WTC11 (cell line): ENCODE measurements around the gene ACRV1. TPM values are rescaled to one million over a fixed set of nuclear protein-coding genes. Genes with fewer than 3 reads are reported as not detected.

Experiments used
- ATAC-seq: fragments of 200-7000 bp; cut with Tn5 transposase; 2 replicates; pipeline ENCODE4 v1.10.0; 2021; ENCODE audit warnings: mild to moderate bottlenecking, moderate library complexity
- CTCF ChIA-PET: fragments of 300-600 bp; sonication (Branson Sonifier 250); formaldehyde crosslinking; loops from one replicate; lab custom pipeline; 2021; ENCODE audit warnings: antibody characterized with exemption; lab: Charles Lee
- POLR2A ChIA-PET: fragments of 350-600 bp; sonication (Branson Sonifier 250); formaldehyde crosslinking; loops from one replicate; lab custom pipeline; 2021; ENCODE audit warnings: antibody characterized with exemption; lab: Charles Lee
- DNase-seq: peaks from one replicate; pipeline ENCODE4 v3.0.0; 2021; ENCODE audit warnings: low spot score
- H3K27ac Mint-ChIP-seq: 2 replicates; pipeline ENCODE4 v1.8.0; 2021; ENCODE audit warnings: mixed read lengths
- H3K27me3 Mint-ChIP-seq: 2 replicates; pipeline ENCODE4 v1.8.0; 2021; ENCODE audit warnings: low read depth, mild to moderate bottlenecking, moderate library complexity, mixed read lengths
- H3K36me3 Mint-ChIP-seq: 2 replicates; pipeline ENCODE4 v1.8.0; 2021; ENCODE audit warnings: mixed read lengths
- H3K4me1 Mint-ChIP-seq: 2 replicates; pipeline ENCODE4 v1.8.0; 2022; ENCODE audit warnings: mixed read lengths
- H3K4me3 Mint-ChIP-seq: 2 replicates; pipeline ENCODE4 v1.8.0; 2021; ENCODE audit warnings: mild to moderate bottlenecking, moderate library complexity, mixed read lengths
- H3K9me3 Mint-ChIP-seq: 2 replicates; pipeline ENCODE4 v1.8.0; 2021; ENCODE audit warnings: mixed read lengths
- ATF3 ChIP-seq: sonication (generic); formaldehyde crosslinking; conservative IDR thresholded peaks from 2 replicates; pipeline ENCODE4 v1.8.1; 2022; ENCODE audit warnings: mild to moderate bottlenecking, missing genetic modification reagents
- ETV6 ChIP-seq: sonication (generic); formaldehyde crosslinking; IDR thresholded peaks from 2 replicates; pipeline ENCODE4 v1.8.1; 2022; ENCODE audit warnings: mild to moderate bottlenecking, missing genetic modification reagents
- FOXP1 ChIP-seq: sonication (generic); formaldehyde crosslinking; IDR thresholded peaks from 2 replicates; pipeline ENCODE4 v1.8.0; 2022; ENCODE audit warnings: missing genetic modification reagents, mild to moderate bottlenecking, moderate library complexity, borderline replicate concordance
- IRF2 ChIP-seq: sonication (generic); formaldehyde crosslinking; IDR thresholded peaks from 2 replicates; pipeline ENCODE4 v1.8.0; 2022; ENCODE audit warnings: low read depth, missing genetic modification reagents, borderline replicate concordance
- JAZF1 ChIP-seq: fragments of 250-450 bp; sonication (Bioruptor Pico); IDR thresholded peaks from 2 replicates; pipeline ENCODE4 v1.9.0; 2021; ENCODE audit warnings: moderate library complexity, mild to moderate bottlenecking, inconsistent platforms
- NFE2L1 ChIP-seq: sonication (generic); formaldehyde crosslinking; IDR thresholded peaks from 2 replicates; pipeline ENCODE4 v1.8.1; 2023; ENCODE audit warnings: missing genetic modification reagents
- SMAD3 ChIP-seq: sonication (generic); formaldehyde crosslinking; IDR thresholded peaks from 2 replicates; pipeline ENCODE4 v1.8.0; 2022; ENCODE audit warnings: missing genetic modification reagents, mild to moderate bottlenecking, borderline replicate concordance
- TP53 ChIP-seq: sonication (generic); formaldehyde crosslinking; IDR thresholded peaks from 2 replicates; pipeline ENCODE4 v1.8.1; 2023; ENCODE audit warnings: mild to moderate bottlenecking, missing genetic modification reagents
- ZNF138 ChIP-seq: sonication (generic); formaldehyde crosslinking; conservative IDR thresholded peaks from 2 replicates; pipeline ENCODE4 v1.8.1; 2022; ENCODE audit warnings: mild to moderate bottlenecking, moderate library complexity, missing genetic modification reagents
- ZNF263 ChIP-seq: sonication (generic); formaldehyde crosslinking; IDR thresholded peaks from 2 replicates; pipeline ENCODE4 v1.8.1; 2022; ENCODE audit warnings: low read depth, mild to moderate bottlenecking, moderate library complexity, missing genetic modification reagents
- ZNF281 ChIP-seq: sonication (generic); formaldehyde crosslinking; IDR thresholded peaks from 2 replicates; pipeline ENCODE4 v1.8.0; 2023; ENCODE audit warnings: mild to moderate bottlenecking, missing genetic modification reagents
- ZNF396 ChIP-seq: fragments of 250-450 bp; sonication (Bioruptor Pico); IDR thresholded peaks from 2 replicates; pipeline ENCODE4 v1.8.0; 2021; ENCODE audit warnings: mild to moderate bottlenecking, moderate library complexity, borderline replicate concordance
- ZNF416 ChIP-seq: fragments of 250-450 bp; sonication (Bioruptor Pico); IDR thresholded peaks from 2 replicates; pipeline ENCODE4 v1.9.0; 2021; ENCODE audit warnings: mild to moderate bottlenecking, inconsistent platforms
- ZNF512 ChIP-seq: sonication (generic); formaldehyde crosslinking; IDR thresholded peaks from 2 replicates; pipeline ENCODE4 v1.8.1; 2022; ENCODE audit warnings: missing genetic modification reagents, borderline replicate concordance
- ZNF532 ChIP-seq: fragments of 250-450 bp; sonication (Bioruptor Pico); IDR thresholded peaks from 2 replicates; pipeline ENCODE4 v1.9.0; 2021; ENCODE audit warnings: mild to moderate bottlenecking, borderline replicate concordance
- total RNA-seq: library from RNA; stranded (reverse); gene quantifications from 3 replicates; pipeline ENCODE4 v1.2.3, GENCODE V29; 2021

Gene ACRV1
- total RNA-seq, 1 experiment from 2014 or later: not detected

GRCh38 chr11:125701018-125701610 lies 20.5 kb upstream of the ACRV1 start:
- Mint-ChIP-seq H3K36me3 (0 out of 2 replicates have a peak, but pooled peaks cover 2% of the 10 kb centered on the region), H3K9me3 (peaks cover 9% of the 10 kb centered on the region), H3K4me3 (no peak overlapping the region), H3K4me1 (peaks cover 16% of the 10 kb centered on the region), H3K27me3 (no peaks in the 10 kb centered on the region; the same call in none of the 2 replicates), H3K27ac (no peak overlapping the region)
- DNase-seq (no peak), ATAC-seq (no peak)
- CTCF ChIA-PET: interaction anchor here (1.1 to 1.9 kb wide), 3 partner anchors 22 to 202 kb away, joined by 3 to 8 read pairs (median 3); partner anchors contain the start of gene PUS3
- POLR2A ChIA-PET: no interaction called here
- TF ChIP-seq ZNF512 (no peak), NFE2L1 (no peak), ATF3 (no peak)

GRCh38 chr11:125694951-125695350 lies 14.3 kb upstream of the ACRV1 start:
- H3K4me1 Mint-ChIP-seq: no peaks in the 10 kb centered on the region
- H3K27me3 Mint-ChIP-seq: no peaks in the 10 kb centered on the region
- ChIA-PET CTCF (no interaction called here), POLR2A (no interaction called here)
- no peak for TF ChIP-seq ZNF396 (CRISPR knock-in tag)
- no peak for TF ChIP-seq ETV6 (CRISPR knock-in tag)
- no peak for TF ChIP-seq ZNF281 (CRISPR knock-in tag)
- TF ChIP-seq FOXP1 (CRISPR knock-in tag): no peak
- no peak for TF ChIP-seq ZNF532 (CRISPR knock-in tag)
- TF ChIP-seq ZNF263 (CRISPR knock-in tag): no peak
- TF ChIP-seq ZNF138 (CRISPR knock-in tag): no peak
- TF ChIP-seq TP53: no peak
- TF ChIP-seq SMAD3 (CRISPR knock-in tag): no peak
- TF ChIP-seq JAZF1 (CRISPR knock-in tag): no peak
- no peak for TF ChIP-seq ZNF416 (CRISPR knock-in tag)
- no peak for TF ChIP-seq IRF2
- H3K27ac Mint-ChIP-seq: no peak overlapping the region
- DNase-seq (no peak), ATAC-seq (no peak)
- H3K9me3 Mint-ChIP-seq: peaks cover 4% of the 10 kb centered on the region; the same call in 1 of the 2 replicates
- no peak overlapping the region for H3K4me3 Mint-ChIP-seq
- peaks cover 3% of the 10 kb centered on the region; the same call in 1 of the 2 replicates for H3K36me3 Mint-ChIP-seq
